ENCODE measurements around the gene ABCB10.

Gene ABCB10

DNA sequence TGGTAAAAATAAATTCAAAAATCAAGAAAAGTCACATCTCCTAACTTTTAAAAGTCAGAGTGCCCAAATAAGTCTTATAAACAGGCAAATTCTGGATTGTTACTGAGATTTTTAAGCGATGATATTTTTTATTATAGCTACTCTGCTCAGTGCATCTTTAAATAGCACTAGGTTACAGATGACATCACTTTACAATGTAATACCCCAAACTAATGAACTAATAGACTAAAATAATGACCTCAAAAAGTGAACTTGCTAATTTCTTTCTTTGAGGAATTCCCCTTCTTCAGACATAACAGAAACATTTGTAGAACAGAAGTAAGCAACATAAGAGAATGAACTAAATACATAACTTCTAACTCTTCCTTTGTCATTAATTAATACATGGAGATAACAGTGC, 91.6 kb downstream of the ABCB10 start:
- no peak for DNase-seq

Data from CD4-positive, alpha-beta T cell treated with Interleukin-6 for 4 hours (primary cell).